ENCODE data around the gene HES4. TPM values are rescaled to one million over a fixed set of nuclear protein-coding genes. Genes with fewer than 3 reads are reported as not detected.

The HES4 gene, protein sequence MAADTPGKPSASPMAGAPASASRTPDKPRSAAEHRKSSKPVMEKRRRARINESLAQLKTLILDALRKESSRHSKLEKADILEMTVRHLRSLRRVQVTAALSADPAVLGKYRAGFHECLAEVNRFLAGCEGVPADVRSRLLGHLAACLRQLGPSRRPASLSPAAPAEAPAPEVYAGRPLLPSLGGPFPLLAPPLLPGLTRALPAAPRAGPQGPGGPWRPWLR
- 0.15 and 4.3 TPM in 2 replicates for total RNA-seq

DNA sequence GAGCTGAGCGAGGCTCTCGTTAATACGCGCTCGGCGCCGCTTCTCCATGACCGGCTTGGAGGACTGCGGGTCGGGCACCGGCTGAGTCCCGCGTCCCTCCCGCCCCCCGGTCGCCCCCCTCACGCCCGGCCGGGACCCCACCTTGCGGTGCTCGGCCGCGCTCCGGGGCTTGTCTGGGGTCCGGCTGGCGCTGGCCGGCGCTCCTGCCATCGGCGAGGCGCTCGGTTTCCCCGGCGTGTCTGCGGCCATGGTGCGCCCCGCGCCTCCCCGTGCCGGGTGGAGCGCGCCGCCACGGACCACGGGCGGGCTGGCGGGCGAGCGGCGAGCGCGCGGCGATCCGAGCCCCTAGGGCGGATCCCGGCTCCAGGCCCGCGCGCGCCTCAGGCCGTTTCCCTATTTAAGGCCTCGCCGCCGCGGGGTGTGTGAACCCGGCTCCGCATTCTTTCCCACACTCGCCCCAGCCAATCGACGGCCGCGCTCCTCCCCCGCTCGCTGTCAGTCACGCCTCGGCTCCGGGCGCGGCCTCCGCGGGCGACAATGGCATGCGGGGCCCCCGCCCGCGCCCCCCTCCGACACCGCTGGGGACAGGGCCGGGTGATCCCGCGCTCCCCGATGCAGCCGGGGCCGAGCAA is at the start of gene HES4:
HES4 (minus strand) TSS at position 373 of the 632 bp plus-strand sequence; CDS start at position 249, 124 bp downstream.

DNA sequence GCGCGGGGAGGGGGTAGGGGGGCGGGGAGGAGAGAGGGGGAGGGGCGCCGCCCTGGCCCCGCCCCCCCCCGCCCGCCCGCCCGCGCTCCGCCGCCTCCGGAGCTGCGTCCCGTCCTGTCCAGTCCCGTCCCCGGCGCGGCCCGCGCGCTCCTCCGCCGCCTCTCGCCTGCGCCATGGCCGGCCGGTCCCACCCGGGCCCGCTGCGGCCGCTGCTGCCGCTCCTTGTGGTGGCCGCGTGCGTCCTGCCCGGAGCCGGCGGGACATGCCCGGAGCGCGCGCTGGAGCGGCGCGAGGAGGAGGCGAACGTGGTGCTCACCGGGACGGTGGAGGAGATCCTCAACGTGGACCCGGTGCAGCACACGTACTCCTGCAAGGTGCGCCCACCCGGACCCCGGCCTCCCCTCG is 20.1 kb upstream of the HES4 start, which contains the start of gene AGRN:
AGRN (plus strand) TSS at position 121 of the 405 bp plus-strand sequence; CDS start at position 174, 53 bp downstream.

DNA sequence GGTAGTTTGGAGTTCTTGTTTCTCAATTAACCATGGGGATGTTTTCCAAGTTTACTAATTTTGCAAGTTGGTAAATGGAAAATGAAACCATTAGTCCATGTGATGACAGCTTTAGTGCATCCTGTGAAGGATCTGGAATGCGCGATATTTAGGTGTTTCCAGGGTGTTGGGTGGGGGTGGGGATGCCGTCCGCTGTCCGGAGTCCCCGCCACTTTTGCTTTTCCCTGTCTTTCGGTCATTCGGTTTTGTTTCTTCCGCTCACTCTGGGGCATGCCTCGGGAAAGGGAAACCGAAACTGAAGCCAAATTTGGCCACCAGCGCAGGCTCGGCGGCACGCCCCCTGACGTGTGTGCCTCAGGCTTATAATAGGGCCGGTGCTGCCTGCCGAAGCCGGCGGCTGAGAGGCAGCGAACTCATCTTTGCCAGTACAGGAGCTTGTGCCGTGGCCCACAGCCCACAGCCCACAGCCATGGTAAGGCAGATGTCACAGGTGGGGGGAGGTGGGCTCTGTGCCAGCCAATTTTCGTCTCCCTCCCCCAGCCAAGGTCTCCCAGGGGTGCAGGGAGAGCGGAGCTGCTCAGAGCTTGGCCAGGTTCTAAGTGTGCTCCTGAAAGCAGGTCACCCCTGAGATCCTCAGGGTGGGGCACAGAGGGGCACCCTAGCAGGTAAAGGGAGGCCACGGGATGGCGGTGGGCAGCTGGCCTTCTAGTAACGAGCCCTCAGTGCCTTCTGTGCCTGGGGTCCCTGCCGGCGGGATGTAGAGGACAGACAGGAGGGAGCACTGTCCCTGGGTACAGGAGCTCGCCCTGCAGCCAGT is 13.4 kb upstream of the HES4 start, which contains the start of gene ISG15:
ISG15 (plus strand) TSS at position 393 of the 817 bp plus-strand sequence; CDS start at position 470, 77 bp downstream.

DNA sequence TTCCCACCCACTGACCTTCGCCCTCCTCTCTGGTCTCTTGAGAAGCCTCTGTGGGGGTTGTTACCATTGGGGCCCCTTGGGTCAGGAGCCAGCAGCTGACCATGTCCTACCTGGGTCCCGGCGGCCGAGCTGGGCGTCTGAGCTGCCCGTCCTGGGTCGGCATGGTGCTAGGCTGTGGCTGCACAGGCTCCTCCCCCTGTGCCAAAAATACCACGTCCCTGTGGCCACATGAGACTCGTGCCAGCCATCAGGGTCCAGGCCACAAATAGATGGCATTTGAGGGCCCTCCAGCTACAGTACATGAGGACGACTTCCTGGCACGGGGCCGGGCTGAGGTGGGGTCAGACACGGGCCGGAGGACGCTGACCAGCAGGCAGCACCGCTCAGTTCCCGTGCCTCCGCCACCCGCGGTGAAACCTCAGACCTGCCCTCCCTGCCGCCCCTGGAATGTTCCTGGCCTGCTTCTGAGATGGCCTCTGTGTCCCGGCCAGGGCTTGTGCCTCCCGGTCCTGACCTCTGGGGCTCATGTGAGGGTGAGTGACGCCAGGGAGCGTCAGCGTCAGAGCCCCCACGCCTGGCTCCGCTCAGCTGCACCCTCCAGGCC is 17.8 kb downstream of the HES4 start, which contains the start of gene PERM1:
PERM1 (minus strand) TSS at position 139 of the 604 bp plus-strand sequence. CDS start 1,064 bp downstream, outside the sequence.

DNA sequence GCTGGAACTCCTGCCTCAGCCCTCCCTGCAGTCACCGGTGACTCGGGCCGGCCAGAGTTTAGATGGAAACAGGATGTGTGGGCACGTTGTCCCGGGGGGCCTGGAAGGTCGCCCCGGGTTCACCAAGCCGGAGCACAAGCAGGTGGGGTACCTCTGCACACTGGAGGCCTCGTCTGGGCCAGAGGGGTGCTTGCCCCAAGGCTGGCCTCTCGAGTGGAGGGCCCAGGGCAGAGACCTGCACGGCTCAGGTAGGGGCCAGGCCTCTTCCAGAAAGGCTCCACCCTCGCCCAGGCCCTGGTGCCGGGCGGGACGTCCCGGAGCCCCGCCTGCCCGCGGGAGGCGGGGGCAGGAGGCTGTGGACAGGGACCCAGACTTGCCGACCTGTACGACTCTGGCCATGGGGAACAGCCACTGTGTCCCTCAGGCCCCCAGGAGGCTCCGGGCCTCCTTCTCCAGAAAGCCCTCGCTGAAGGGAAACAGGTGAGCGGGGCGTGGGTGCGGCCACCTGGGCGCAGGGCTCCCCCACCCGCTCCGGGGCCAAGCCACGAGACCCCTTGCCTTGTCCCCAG is 33.7 kb downstream of the HES4 start, which contains the start of gene PLEKHN1:
PLEKHN1 (plus strand) TSS at position 348 of the 569 bp plus-strand sequence; CDS start at position 398, 50 bp downstream.

DNA sequence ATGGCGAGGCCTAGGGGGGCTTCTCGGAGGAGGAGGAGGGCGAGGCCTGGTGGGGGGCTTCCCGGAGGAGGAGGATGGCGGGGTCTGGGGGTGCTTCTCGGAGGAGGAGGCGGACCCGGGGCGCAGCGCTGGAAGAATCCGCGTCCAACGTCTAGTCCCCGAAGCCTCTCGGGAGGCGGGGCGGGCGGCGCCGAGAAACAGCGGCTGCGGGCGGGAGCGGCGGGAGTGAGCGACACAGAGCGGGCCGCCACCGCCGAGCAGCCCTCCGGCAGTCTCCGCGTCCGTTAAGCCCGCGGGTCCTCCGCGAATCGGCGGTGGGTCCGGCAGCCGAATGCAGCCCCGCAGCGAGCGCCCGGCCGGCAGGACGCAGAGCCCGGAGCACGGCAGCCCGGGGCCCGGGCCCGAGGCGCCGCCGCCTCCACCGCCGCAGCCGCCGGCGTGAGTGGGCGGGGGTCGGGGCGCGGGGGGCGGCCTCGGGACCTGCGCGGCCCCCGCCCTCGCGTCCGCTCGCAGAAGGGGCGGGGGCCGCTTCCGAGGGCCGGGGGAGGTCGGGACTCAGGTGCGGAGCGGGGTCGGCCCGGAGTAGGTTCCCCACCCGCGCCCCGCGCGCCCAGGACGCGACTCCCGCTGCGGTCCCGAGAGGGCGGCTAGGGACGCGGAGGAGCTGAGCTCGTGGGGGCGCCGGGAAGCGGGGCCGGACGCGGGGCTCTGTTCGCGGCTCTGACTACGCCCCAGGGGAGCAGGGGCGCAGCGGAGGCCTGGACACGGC is 39.4 kb downstream of the HES4 start, which contains the start of gene KLHL17:
KLHL17 (plus strand) TSS at position 222 of the 769 bp plus-strand sequence; CDS start at position 332, 110 bp downstream.

DNA sequence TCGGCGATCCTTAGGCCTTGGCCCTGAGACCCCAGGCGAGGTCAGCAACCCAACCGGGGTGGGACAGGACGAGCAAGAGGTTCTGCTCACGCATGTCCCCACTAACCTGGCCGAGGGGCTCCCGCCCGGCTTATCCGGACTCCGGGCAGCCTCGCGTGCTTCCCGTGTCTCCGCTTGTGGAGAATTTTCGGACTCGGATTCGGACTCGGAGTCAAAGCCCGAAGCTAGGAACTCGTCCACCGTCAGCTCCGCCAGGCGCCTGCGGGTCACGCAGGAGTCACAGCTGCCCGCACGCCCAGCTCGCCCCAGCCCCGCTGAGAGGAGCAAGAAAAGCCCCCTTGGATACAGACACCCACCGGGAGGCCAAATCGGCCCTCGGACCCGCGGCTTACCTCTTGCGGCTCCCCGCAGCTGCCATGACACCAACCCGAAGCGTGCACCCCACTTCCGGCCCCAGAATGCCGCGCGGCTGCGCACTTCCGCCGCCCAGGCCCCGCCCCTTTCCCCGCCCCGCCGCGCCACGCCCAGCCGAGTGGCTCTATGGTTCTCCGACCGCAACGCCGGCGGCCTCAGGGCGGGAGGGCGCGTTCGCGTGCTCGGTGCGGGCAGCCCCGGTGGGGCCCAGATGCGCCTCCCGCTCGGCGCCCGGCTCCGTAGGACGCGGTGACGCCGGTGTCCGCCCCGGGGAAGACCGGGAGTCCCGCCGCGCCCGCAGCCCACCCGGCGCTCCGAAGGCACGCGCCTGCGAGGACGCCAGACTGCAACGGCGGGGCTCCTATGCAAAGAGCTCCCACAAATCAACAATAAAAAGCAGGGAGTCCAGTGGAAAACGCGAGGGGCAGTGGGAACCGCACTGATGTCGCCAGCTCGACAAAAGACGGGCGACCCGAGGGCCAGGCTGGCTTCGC is 40.8 kb downstream of the HES4 start, which contains the start of gene NOC2L:
NOC2L (minus strand) TSS at position 434 of the 908 bp plus-strand sequence; CDS start at position 418, 16 bp downstream.

Other genes with a start within 250 kb of the HES4 start
- 11.1 and 12.7 TPM in 2 replicates for gene SAMD11, start 76.2 kb downstream of the HES4 start, total RNA-seq
- gene NOC2L, start 40.8 kb downstream of the HES4 start, total RNA-seq = 80.4 and 83.7 TPM in 2 replicates
- 8.0 and 10.3 TPM in 2 replicates for gene KLHL17, start 39.5 kb downstream of the HES4 start, total RNA-seq
- gene PLEKHN1, start 33.6 kb downstream of the HES4 start, total RNA-seq = 0.33 and 0.58 TPM in 2 replicates
- gene PERM1, start 18.0 kb downstream of the HES4 start, total RNA-seq = under 0.01 TPM in 1 of 2 replicates, not detected in the other
- 61.4 and 78.4 TPM in 2 replicates for gene ISG15, start 13.4 kb upstream of the HES4 start, total RNA-seq
- gene AGRN, start 20.0 kb upstream of the HES4 start, total RNA-seq = 36.4 and 97.3 TPM in 2 replicates
- 0.15 TPM in 1 of 2 replicates, not detected in the other for gene RNF223, start 74.2 kb upstream of the HES4 start, total RNA-seq
- gene C1orf159, start 116.0 kb upstream of the HES4 start, total RNA-seq = 5.0 and 5.4 TPM in 2 replicates
- not detected in 2 replicates for gene TTLL10, start 173.8 kb upstream of the HES4 start, total RNA-seq
- 0.33 and 0.44 TPM in 2 replicates for gene TNFRSF18, start 206.5 kb upstream of the HES4 start, total RNA-seq
- under 0.01 and 0.17 TPM in 2 replicates for gene TNFRSF4, start 214.1 kb upstream of the HES4 start, total RNA-seq
- 137 and 202 TPM in 2 replicates for gene SDF4, start 231.9 kb upstream of the HES4 start, total RNA-seq
- gene B3GALT6, start 232.1 kb upstream of the HES4 start, total RNA-seq = 25.5 and 38.4 TPM in 2 replicates
- gene C1QTNF12, start 246.6 kb upstream of the HES4 start, total RNA-seq = 2.5 and 5.1 TPM in 2 replicates

Measured in smooth muscle cell of trachea (primary cell).